NB4 (cell line): ENCODE measurements around the gene PLCD1.
"Not testable (repeated sequence)": the region's sequence is repeated elsewhere in the genome, so short reads cannot be mapped to it uniquely, and the experiment has no call there.

Experiments
- DNase-seq: peaks from one replicate; pipeline ENCODE4 v3.0.0; 2010; ENCODE audit warnings: low read depth
- H3K4me3 ChIP-seq: one replicate; pipeline ENCODE4 v1.5.1; 2011; ENCODE audit warnings: mild to moderate bottlenecking, low read depth, low read length, moderate library complexity
- MYC ChIP-seq: IDR thresholded peaks from 2 replicates; pipeline ENCODE4 v1.6.1; 2011; ENCODE audit warnings: low read depth, low read length
- POLR2A ChIP-seq: IDR thresholded peaks from 2 replicates; pipeline ENCODE4 v1.6.1; 2011; ENCODE audit warnings: mild to moderate bottlenecking; ENCODE audit not compliant: insufficient read length; ENCODE audit errors: extremely low read depth
- TF ChIP-seq, protein P1 (sequence below): IDR thresholded peaks from 2 replicates; pipeline ENCODE4 v1.6.1; 2011; ENCODE audit warnings: low read depth, low read length
- TF ChIP-seq, protein P2 (sequence below): IDR thresholded peaks from one replicate; pipeline ENCODE4 v1.5.1; 2012; ENCODE audit warnings: low read depth, low read length

Gene PLCD1

GRCh38 chr3:37980462-37981347 lies 48.7 kb downstream of the PLCD1 start:
- H3K4me3 ChIP-seq: no peak overlapping the region
- no peak for TF ChIP-seq POLR2A
- TF ChIP-seq, protein P1, sequence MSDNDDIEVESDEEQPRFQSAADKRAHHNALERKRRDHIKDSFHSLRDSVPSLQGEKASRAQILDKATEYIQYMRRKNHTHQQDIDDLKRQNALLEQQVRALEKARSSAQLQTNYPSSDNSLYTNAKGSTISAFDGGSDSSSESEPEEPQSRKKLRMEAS: no peak
- TF ChIP-seq MYC: no peak
- TF ChIP-seq, protein P2, sequence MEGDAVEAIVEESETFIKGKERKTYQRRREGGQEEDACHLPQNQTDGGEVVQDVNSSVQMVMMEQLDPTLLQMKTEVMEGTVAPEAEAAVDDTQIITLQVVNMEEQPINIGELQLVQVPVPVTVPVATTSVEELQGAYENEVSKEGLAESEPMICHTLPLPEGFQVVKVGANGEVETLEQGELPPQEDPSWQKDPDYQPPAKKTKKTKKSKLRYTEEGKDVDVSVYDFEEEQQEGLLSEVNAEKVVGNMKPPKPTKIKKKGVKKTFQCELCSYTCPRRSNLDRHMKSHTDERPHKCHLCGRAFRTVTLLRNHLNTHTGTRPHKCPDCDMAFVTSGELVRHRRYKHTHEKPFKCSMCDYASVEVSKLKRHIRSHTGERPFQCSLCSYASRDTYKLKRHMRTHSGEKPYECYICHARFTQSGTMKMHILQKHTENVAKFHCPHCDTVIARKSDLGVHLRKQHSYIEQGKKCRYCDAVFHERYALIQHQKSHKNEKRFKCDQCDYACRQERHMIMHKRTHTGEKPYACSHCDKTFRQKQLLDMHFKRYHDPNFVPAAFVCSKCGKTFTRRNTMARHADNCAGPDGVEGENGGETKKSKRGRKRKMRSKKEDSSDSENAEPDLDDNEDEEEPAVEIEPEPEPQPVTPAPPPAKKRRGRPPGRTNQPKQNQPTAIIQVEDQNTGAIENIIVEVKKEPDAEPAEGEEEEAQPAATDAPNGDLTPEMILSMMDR: no peak
- DNase-seq: peak; percentile 19

DNA sequence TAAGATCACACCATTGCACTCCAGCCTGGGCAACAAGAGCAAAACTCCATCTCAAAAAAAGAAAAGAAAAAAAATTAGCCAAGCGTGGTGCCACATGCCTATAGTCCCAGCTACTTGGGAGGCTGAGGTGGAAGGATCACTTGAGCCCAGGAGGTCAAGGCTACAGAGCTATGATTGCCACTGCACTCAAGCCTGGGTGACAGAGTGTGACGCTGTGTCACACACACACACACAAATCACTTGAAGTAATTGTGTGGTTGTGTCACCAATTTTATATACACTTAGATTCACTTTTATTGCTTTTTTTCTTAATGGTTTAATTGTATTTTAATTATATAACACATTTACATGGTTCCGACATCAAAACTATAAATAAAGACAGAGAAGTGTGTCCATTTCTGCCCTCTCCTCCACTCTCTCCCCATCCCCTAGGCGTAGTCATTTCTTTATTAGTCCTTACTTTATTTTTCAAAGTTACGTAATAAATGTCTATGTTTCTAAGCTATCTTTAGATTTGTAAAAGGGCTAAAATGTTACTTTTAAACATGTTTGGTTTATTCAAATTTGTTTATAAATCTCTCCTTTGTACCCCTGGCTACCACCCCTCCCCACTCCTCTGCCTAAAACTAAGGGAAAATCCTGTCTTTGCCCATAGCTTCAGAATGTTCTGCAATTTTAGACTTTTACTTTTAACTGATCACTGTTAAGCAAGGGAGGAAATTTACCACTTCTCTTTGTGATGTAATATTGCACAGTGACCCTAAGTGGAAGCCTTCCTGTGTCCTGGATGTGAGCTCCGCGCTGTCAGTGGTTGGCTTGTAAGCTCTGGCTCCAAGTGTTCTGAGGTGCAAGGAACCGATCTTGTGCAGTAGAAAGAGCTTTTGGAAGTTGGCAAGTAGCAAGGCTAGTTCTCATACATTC lies 49.6 kb downstream of the PLCD1 start:
- no peak overlapping the region for H3K4me3 ChIP-seq
- TF ChIP-seq, protein P1: peak; percentile 18; the same call in 1 of the 2 replicates
- TF ChIP-seq, protein P2: no peak
- TF ChIP-seq POLR2A: no peak
- 0 out of 2 replicates have a peak, but pooled peaks have one; percentile 37 for TF ChIP-seq MYC
- peak; percentile 87 for DNase-seq

DNA sequence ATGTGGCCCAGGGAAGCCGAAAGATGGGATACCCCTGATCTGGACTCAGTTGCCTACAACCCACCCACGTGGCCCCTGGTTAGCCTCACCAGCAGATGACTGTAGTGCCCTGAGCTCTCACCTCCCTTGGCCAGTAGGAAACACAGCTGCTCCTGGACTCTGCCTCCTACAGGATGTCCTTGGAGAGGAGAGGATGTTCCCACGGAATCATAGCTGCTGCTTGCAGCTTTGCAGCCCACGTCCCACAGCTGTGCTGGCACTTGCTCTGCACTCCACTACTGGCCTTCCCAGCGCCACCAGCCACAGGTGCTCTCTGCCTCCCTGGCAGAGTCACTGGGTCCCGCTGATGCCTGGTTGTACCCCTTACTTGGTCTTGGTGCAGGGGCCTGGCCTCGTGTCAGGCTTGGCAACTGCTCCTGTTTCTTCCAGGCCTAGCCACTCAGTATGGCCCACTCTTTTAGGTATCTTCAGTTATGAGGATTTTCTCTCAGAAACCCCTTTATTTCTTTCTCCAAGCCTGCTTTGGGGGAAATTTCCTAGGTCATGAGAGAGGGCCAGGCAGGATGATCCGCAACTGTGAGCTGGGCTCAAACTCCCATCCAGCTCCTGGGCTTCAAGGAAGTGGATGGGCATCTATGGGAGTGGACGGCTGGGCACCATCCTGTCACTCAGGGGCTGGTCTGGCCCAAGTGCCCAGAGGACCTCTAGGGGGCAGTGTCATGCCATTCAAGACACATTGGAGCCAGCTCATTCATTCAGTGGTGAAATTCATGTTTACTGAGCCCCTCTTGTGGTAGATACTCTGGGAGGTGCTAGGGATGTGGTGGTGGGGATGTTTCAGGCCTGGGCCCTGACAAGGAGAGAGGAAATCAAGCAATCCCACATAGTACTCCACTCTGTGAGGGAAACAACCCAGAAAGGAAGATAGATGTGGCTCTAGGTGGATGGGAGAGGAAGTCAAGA lies 55.0 kb downstream of the PLCD1 start:
- TF ChIP-seq, protein P1: peak; percentile 59; the same call in 1 of the 2 replicates
- TF ChIP-seq MYC: peak; percentile 19; the same call in 1 of the 2 replicates
- TF ChIP-seq POLR2A: no peak
- TF ChIP-seq, protein P2: peak; percentile 85
- DNase-seq: peak; percentile 85
- H3K4me3 ChIP-seq: no peak overlapping the region

DNA sequence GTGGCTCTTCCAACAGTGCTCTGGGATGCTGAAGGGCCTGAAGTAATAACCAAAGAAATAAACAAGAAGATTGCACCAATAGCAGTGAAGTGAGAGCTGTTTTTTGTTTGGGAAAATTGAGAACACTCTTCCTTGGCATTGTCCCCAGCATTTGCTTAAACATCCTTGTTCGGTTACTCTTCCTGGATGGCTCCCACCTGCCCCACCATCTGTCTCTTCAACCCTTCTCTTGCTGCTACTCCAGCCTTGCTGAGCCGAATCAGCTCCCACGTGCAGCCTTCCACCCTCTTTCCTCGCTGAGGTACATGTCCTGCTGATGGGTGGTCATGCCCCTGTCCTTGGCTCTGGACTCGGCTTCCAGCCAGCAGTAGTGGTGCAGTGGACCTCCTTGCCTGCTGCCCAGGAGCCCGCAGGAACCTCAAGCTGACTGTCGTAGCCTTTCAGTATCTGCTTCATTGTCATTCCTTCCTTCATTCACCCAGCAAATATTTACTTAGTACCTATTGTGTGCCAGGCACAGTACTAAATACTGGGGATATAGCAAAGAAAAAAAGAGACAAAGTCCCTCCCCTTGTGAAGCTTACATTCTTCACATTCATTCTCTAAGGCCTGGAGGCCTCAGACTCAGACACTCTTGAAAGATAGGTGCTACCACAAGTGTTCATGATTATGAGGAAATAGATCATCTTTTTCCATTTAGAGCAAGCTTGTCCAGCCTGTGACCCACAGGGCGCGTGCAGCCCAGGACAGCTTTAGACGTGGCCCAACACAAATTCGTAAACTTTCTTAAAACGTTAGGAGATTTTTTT lies 56.0 kb downstream of the PLCD1 start:
- DNase-seq: no peak
- no peak overlapping the region for H3K4me3 ChIP-seq
- TF ChIP-seq, protein P1: no peak
- TF ChIP-seq MYC (no peak), POLR2A (no peak)
- TF ChIP-seq, protein P2: no peak

DNA sequence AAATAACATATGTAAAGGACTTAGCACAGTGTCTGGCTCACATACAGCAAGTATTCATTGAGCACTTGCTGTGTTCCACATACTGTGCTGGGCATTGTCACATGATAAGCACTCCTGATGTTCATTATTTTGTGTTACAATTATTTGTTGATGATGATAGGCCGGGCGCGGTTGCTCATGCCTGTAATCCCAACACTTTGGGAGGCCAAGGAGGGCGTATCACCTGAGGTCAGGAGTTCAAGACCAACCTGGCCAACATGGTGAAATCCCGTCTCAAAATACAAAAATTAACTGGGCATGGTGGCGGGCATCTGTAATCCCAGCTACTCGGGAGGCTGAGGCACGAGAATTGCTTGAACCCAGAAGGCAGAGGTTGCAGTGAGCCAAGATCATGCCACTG lies 57.4 kb downstream of the PLCD1 start:
- not testable (repeated sequence) for H3K4me3 ChIP-seq, DNase-seq
